Smooth muscle cell of the brain vasculature (primary cell): ENCODE data around the gene SDK1.
"Not testable (repeated sequence)": the region's sequence is repeated elsewhere in the genome, so short reads cannot be mapped to it uniquely, and the experiment has no call there.

Experiments
- DNase-seq: peaks from one replicate; pipeline ENCODE4 v3.0.0-alpha.2; 2012; ENCODE audit warnings: low read depth, low spot score

Gene SDK1

DNA sequence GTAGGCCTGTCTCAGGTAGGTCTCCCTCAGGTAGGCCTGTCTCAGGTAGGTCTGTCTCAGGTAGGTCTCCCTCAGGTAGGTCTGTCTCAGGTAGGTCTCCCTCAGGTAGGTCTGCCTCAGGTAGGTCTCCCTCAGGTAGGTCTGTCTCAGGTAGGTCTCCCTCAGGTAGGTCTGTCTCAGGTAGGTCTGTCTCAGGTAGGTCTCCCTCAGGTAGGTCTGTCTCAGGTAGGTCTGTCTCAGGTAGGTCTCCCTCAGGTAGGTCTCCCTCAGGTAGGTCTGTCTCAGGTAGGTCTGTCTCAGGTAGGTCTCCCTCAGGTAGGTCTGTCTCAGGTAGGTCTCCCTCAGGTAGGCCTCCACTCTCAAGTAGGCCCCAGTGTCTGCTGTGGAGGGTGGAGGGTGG is 281.1 kb downstream of the SDK1 start:
- DNase-seq: not testable (repeated sequence)

DNA sequence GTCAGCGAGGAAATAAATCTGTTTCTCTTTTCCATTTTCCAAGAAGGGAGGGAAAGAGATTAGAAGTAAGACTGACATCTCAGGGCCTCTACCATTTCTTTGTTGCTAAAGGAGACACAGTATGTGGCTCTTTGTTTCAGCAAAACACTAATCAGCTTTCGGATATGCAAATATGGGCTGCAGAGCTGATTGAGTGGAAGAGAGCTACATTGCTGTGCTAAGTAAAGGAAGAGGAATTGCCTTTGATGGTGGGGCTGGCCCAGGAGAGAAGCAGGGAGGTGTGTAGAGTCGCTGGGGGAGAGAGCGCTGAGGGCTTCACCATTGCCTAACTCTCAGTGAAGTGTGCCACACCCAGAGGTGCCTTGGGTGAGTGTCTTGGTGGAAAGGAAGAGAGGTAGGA is 284.8 kb downstream of the SDK1 start:
- no peak for DNase-seq

DNA sequence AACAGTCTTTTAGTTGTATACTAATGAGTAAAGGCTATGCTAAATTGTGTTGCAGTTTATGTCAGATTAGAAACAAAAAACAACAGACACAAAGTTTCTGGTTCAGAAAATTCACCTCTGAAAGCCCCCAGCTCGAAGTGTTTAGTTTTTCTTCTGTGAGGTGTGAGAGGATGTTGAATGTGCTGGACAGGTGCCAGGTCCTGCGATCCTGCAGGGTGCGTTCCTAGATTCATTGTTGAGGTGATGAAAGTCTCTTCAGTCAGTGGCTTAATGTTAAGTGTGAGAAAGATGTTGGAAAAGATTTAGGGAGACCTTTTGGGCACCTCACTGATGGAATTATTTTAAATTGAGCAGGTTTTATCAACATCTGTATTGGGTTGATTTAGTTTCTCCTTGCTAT is 287.3 kb downstream of the SDK1 start:
- DNase-seq: no peak

DNA sequence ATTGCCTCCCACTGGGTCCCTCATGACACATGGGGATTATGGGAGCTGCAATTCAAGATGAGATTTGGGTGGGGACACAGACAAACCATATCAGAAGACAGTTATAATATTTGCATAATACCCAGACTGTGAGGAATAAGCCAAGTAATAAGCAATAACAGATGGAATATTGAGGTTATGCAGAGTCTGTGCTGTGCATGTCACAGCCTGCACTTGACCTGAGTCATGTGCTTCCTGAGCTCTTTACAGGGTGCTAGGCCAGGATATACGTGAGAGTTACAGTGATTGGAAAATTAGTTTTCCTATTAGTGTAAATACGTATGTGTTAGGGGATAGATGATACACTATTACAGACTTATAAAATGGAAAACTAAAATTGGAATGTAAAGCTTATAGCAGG is 288.7 kb downstream of the SDK1 start:
- no peak for DNase-seq

DNA sequence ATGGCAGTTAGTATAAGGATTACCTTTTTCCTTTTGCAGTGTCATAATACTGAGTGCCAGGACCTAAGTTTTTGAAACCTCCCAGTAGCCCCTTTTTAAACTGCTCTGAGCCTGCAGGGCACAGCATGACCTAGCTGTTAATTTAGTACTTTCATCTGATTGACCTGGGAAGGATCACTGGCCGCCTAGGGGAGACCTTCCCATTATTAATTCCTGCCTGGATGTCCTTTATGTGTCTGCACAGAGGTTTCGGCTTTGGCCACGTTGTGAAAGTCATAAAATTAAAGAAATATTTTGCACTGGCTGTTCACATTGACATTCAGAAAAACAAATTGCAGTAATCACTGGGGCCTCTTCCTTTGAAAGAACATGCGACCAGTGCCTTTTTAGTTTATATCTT is 290.2 kb downstream of the SDK1 start:
- DNase-seq: no peak

DNA sequence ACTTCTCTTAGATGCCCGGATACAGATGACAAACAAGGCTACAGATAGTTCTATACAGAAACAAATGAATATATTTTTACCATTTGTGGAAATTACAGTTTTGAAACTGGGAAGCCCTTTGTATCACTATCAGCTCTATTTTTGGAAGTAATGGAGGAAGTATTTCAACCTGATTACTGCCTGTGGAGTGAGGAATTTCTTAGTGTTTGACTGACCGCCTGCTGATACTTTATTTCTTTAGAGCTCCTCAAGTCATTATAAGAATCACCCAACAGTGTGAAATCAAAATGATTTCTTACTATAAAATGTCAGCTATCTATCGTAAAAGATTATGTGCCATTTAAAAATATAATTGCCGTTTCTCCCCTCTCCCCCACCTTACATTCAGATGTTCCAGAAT is 290.9 kb downstream of the SDK1 start:
- no peak for DNase-seq

DNA sequence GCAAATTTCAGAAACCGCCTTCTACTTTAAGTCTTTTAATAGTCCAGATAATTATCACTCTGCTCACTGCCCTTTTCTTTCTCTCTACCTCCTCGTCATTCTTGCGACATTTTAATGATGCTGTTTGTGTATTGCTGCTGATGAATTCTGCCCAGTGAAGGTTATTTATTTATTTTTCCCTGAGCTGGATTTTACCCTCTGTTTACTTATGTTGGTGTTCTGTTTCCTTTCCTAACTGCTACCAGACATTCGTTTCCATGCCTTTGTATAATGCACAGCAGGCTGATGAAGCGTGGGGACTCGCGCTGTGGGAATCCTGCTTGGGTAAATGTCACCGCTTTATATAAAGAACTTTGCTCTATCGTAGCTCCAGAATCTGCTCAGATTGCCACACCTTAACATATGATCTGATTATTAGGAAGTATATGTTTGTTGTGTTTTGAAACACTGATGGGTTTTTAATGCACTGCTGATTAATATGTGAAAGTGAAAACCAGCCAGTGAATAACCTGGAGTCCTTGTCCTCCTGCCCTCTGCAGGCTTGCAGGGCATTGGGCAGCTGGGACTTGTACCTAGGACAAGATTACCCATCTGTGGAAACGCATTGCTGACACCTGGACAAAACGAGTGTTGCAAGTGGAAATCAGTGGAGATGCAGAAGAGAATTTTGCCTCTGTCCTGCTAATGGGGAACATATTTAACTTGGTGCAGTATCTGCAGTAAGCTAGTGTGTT is 291.5 kb downstream of the SDK1 start:
- DNase-seq: no peak

DNA sequence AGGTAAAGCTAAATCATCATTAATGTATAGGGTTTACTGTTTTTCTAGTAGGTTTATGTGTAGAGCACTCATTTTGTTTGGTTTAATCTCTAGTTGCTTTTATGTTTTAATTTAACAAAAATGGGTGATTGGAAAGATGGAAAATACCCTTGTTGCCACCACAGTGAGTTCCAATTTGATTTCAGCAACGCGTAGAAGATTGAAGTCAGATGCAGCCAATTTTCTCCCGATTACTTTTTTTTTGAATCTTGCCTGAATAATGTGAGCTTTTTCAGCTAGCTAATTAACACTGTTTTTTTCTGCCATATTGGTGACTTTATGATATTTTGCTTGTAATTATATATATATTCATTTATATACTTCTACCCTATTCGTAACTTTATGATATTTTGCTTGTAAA is 293.8 kb downstream of the SDK1 start:
- DNase-seq: no peak

DNA sequence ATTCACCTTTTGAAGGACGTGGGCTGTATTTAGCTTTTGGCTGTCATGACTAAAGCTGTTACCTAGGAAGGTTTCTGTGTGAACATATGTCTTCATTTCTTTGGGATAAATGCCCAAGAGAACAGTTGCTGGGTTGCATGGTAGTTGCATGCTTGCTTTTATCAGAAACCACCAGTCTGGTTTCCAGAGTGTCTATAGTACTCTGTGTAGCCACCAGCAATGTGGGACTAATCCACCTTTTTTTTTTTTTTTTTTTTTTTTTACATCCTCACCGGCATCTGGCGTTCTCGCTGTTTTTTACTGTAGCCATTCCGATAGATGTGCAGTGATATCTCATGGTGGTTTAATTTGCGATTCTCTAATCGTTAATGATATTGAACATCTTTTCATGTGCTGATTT is 297.8 kb downstream of the SDK1 start:
- DNase-seq: no peak

DNA sequence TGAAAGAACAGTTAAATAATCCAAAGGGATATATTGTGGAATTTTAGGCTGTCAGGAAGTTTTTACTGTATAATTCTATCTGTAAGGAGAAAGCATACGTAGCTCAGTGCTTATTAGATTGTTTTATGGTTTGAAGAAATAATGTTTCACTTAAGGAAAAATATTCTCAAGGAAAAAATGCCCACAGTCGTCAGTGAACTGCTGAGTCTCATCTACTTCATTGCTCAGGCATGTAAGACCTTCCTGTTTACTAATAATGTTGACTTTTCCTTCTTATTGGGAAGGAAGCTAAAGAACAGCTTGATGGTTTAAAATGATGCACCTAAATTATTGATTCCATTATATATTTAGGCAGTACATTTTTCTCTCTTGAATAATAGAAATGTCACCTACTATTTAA is 304.2 kb downstream of the SDK1 start:
- DNase-seq: no peak

DNA sequence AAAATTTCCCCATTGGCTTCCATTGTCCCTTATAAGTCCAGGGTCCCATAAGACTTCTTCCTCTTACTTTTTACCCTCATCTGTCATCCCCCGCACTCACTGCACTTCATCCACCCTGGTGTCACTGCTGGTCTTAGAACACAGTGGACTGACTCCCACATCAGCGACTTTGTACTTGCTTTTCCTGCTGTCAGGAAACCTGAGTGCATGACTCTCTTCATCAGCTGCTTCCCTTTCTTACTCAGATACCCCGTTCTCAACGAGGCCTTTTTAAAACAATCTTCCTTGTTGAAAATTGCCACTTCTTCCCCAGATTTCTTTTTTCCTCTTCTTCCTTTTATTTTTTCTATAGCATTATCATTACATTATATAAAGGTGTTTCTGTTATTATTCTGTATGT is 305.4 kb downstream of the SDK1 start:
- DNase-seq: no peak

DNA sequence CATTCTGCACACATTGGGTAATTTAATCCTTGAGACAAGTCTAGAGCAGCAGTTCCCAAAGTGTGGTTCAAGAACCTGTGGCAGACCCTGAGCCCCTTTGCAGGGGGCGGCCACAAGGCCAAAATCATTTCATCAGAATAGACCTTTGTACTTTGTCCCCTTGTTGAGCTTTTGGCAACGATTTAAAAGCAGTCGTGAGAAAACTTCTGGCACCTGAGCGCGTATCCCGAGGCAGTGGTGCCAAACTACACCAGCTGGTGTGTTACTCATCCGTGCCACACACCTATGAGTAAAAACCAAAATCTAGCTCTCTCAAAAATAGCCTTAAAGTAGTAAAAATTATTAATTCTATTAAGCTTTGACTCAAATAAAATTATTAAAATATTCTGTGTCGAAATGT is 306.8 kb downstream of the SDK1 start:
- no peak for DNase-seq

DNA sequence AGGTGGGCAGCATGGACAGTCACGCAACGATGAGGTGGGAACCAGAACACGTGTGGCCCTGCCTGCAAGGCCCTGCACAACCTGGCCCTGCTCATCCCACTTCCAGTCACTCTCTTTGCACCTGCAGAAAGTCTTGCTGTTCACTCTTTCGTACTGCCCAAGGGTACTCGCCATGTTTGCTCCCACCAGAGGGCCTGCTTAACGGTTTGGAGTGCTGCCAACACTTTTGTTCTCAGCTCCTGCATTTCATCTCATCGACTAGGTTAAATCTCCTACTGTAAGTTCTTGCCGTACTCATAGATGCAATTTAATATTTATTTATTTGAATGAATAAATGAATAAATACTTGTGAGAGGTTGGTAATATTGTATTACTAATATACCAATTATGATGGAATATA is 315.3 kb downstream of the SDK1 start:
- DNase-seq: no peak

DNA sequence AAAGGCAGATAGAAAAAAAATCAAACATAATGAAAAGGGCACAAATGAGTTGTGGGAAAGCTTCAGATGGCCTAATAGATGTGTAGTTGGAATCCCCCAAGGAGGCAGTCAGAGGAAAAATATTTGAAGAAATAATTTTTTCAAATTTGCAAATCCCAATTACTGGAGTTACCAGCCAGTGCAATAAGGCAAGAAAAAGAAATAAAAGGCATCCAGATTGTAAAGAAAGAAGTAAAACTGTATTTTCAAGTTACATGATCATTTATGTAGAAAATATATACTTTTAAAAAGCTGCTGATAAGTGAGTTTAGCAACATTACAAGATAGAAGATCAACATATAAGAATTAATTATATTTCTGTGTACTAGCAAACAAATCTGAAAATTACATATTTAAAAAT is 329.0 kb downstream of the SDK1 start:
- DNase-seq: no peak

DNA sequence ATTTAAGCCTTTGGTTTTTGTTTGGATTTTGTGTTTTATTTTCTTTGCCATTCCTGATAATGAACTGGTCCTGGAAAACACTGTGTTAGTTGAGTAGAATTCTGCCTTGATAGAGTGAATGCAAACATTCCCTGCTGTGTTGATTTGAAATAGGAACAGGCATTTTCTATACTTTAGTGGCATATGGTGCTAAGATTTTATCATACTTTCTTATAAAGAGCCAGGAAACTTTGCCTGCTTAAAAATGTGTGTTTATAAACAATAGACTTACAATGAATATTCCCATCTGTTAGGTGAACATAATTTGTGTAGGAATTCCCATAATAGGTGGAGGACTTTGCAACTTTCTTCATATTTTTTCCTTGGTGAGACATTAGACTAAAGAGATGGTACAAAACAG is 333.3 kb downstream of the SDK1 start:
- DNase-seq: peak; percentile 7

DNA sequence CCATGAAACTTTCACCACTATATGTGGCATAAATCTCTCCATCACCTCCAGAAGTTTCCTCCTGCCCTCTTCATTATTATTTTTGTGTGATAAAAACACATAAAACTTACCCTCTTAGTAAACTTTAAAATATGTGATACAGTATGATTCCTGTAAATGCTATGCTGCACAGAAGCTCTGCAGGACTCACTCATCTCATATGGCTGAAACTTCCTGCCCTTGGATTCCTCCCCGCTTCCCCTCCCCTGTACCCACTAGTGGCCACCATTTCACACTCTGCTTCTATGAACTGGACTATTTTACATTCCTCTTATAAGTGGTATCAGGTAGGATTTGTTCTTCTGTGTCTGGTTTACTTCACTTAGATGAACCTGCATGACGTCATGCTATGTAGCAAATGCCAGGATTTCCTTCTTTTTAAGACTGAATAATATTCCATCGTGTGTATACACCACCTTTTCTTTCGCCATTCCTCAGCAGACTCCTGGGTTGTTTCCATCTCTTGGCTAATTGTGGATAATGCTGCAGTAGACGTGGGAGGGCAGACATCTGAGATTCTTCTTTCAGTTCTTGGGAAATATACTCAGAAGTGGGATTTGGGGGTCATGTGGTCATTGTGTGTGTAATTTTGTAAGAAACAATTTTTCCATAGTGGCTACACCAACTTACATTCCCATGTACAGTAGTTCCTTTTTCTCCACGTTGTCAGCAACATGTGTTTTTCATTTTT is 335.2 kb downstream of the SDK1 start:
- DNase-seq: no peak

DNA sequence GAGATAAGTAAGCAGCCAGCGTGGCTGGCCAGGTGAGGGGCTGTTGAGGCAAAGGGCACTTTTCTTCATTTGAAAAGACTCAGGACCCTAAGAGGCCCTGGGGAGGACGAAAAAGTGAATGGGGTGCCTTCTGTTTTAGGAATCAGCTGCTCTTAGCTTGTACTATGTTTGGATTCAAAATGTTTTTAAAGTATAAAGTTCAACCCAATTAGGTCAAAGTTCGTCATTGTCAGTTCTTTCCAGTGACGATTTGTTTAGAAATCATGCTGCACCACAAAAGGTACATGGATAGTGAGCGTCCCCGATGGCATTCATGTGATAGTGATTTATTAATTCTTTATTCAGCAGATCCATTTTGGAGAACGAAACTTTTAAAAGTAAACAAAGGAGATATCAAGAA is 338.2 kb downstream of the SDK1 start:
- DNase-seq: no peak

DNA sequence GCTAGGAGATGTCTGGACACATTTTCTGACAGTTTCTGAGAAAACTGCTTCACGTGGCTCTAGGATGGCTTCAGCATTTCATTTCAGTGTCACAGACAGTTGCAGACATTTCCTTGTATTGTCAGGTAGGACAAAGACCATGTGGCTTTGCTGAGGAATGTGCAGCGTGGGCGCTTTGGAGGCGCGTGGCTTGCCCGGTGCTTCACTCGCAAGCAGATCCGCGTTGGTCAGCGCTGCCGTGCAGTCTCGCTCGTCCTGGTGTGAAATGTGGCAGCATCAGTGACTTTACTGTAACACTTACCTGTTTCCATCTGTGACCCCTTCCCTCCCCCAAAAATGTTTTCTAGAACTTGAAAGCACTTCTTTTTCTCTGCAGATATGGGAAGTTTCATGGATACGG is 340.5 kb downstream of the SDK1 start:
- no peak for DNase-seq

DNA sequence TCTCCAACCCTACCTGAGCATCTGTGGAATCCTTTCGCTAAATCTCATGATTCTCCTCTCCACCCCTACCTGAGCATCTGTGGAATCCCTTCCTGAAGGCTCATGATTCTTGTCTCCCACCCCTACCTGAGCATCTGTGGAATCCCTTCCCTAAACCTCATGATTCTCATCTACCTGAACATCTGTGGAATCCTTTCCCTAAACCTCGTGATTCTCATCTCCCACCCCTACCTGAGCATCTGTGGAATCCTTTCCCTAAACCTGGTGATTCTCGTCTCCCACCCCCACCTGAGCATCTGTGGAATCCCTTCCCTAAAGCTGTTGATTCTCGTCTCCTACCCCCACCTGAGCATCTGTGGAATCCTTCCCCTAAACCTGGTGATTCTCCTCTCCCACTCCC is 342.0 kb downstream of the SDK1 start:
- no peak for DNase-seq

DNA sequence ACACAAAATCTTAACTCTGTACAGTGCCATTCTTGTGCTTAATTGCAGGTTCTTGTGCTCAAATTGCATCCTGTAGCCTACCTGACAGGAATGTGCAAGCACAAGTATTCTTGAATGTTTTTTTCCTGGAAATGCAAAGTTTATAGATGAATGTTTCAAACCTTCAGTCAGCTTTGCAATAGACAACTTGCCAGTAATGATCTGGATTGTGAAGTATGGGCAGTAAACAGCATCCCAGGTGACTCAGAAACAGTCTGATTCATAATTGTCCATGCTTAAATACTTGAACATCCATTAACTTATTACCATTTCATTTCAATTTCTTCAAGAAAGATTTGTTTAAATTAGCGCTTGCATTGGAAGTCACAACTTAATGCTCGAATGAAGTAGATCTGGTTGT is 347.2 kb downstream of the SDK1 start:
- DNase-seq: no peak

DNA sequence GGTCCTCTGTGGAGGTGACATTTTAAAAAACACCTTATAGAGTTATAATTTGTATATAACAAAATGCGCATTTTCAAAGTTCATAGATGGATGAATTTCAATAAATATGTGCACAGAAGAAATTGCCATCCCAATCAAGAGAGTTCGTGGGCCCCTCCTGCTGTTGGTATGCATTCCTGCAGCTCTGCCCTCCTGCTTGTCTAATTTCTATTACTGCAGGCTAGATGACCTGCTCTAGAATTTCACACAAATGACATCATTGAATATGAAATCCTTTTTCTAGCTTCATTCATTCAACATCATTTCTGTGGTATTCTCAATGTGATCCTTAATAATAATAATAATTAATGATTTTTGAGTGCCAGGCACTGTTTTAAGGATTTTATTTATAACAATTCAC is 348.2 kb downstream of the SDK1 start:
- no peak for DNase-seq

DNA sequence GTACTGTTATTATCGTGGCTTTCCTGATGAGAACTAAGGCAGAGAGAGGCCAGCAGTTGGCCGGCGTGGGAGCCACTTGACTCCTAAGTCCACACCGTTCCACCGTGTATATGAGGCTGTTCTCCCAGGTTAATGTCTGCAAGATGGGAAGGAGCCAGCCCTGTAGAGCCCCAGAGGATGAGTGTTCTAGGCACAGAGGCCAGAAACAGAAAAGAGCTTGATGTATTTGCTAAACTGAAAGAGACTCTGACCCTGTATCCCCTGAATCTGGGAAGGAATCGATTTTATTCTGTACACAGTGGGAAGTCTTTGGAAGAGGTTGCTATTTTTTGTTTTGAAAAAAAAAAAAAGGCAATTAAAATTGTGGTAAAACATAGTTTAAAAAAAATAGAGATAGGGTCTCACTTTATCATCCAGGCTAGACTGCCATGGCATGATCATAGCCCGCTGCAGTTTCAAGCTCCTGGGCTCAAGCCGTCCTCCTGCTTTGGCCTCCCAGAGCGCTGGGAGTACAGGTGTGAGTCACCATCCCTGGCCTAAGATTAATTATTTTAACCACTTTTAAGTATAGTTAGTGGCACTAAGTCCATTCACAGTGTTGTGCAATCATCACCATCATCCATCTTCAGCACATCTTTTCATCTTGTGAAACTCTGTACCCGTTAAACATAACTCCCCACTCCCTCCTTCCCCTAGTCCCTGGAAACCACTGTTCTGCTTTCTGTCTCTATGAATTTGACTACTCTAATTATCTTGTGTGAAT is 348.8 kb downstream of the SDK1 start:
- no peak for DNase-seq

DNA sequence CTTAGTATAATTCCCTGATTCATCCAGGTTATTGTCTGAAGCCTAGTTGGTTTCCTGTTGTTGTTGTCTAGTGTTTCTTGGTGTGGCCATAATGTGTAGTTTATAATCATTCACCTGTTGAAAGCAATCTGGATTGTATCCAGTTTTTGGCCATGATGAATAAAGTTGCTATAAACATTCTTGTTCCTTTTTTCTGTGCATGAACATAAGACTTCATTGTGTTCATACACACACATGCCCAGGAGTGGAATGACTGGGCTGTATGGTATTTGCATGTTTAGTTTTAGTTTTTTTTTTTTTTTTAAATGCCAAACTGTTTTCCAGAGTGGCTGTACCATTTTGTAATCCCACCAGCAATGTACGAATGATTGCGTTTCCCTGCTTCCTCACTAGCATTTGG is 349.8 kb downstream of the SDK1 start:
- DNase-seq: no peak
